ENCODE measurements around the gene KLRC1. TPM values are rescaled to one million over a fixed set of nuclear protein-coding genes. Genes with fewer than 3 reads are reported as not detected.
A peak's percentile ranks its signal among the peaks of the same experiment; 100 is the strongest.
"Not testable (repeated sequence)": the region's sequence is repeated elsewhere in the genome, so short reads cannot be mapped to it uniquely, and the experiment has no call there.

The KLRC1 gene
- total and polyA plus RNA-seq, 2 donors (not counting 3 experiments of a cell fraction or from before 2014, with no cell fraction given) = not detected

- Histone ChIP-seq H3K27ac (ENCODE audit: insufficient read depth, low read depth, low read length) (no peak overlapping the region), H3K9ac (replicated peaks; ENCODE audit: extremely low read depth, insufficient read depth, low read length) (no peak overlapping the region), H3K4me3 (replicated peaks in 1 of 3; ENCODE audit: insufficient read depth in 1 of 3, low read depth in 1 of 3, low read length in 3 of 3) (no peak overlapping the region), H3K9me1 (replicated peaks; ENCODE audit: control insufficient read depth, extremely low read depth, insufficient read depth, low read length) (no peaks in the 10 kb centered on the region), H2AFZ (ENCODE audit: low read depth, low read length) (no peak overlapping the region), H3K27me3 (ENCODE audit: control insufficient read depth in 2 of 2, insufficient read depth in 2 of 2, low read length in 2 of 2) (no peaks in the 10 kb centered on the region), H4K20me1 (replicated peaks; ENCODE audit: control insufficient read depth, extremely low read depth, insufficient read depth, low read length) (no peaks in the 10 kb centered on the region), H3K36me3 (ENCODE audit: control insufficient read depth in 2 of 2, extremely low read depth in 1 of 2, insufficient read depth in 2 of 2, low read length in 2 of 2) (no peaks in the 10 kb centered on the region), H3K9me3 (replicated peaks; ENCODE audit: control insufficient read depth, insufficient read depth, low read length) (no peaks in the 10 kb centered on the region), H3K4me1 (ENCODE audit: control insufficient read depth, extremely low read depth, insufficient read depth, low read length) (no peaks in the 10 kb centered on the region), H3K4me2 (ENCODE audit: insufficient read depth, low read length) (no peak overlapping the region), H3K79me2 (ENCODE audit: control insufficient read depth, insufficient read depth, low read length) (no peaks in the 10 kb centered on the region)
- no peak for FAIRE-seq
- ChIA-PET CTCF (no interaction called here), POLR2A (no interaction called here)
- dilution Hi-C loops (cut with MboI; ENCODE audit: extremely low pct_ligation_motif_present, low sequenced_read_pairs) = no loop called here
- intact Hi-C loops (cut with micrococcal nuclease) = no loop called here
- TF ChIP-seq POLR2AphosphoS5 (IDR thresholded peaks at IDR 0.05; ENCODE audit: insufficient read depth, low read depth, low read length) = no peak
- no peak for TF ChIP-seq MYC (IDR thresholded peaks at IDR 0.05; ENCODE audit: low read depth, low read length)
- TF ChIP-seq POLR2A (IDR thresholded peaks at IDR 0.05; ENCODE audit: low read depth, low read length) = no peak
- TF ChIP-seq EZH2 (IDR thresholded peaks at IDR 0.05; ENCODE audit: borderline replicate concordance, low read depth, low read length, severe bottlenecking) = no peak
- no peak for TF ChIP-seq FOS (IDR thresholded peaks at IDR 0.05; ENCODE audit: borderline replicate concordance, insufficient read depth, low read length)
- TF ChIP-seq JUN (IDR thresholded peaks at IDR 0.05; ENCODE audit: borderline replicate concordance, insufficient read depth, insufficient read length, low read depth) = no peak
- no peak for TF ChIP-seq MAX (IDR thresholded peaks at IDR 0.05; ENCODE audit: insufficient read depth, insufficient read length)
- no peak for TF ChIP-seq GATA2 (IDR thresholded peaks at IDR 0.05; ENCODE audit: insufficient read depth, insufficient read length, low read depth, low read length)
- no peak for TF ChIP-seq CTCF (IDR thresholded peaks at IDR 0.05; ENCODE audit: extremely low read depth in 1 of 2, insufficient read depth in 1 of 2, low read depth in 1 of 2, low read length in 2 of 2)
- no TSS peak for BruUV-seq (replicated peaks)
- no peak for DNase-seq (ENCODE audit: low read depth, low spot score)
These were observed 55.9 kb downstream of the KLRC1 start for GRCh38 chr12:10397296-10397695.

GRCh38 chr12:10396176-10396575 is 57.0 kb downstream of the KLRC1 start:
- H3K9ac ChIP-seq (replicated peaks; ENCODE audit: extremely low read depth, insufficient read depth, low read length); H4K20me1 ChIP-seq (replicated peaks; ENCODE audit: control insufficient read depth, extremely low read depth, insufficient read depth, low read length); H3K9me1 ChIP-seq (replicated peaks; ENCODE audit: control insufficient read depth, extremely low read depth, insufficient read depth, low read length); H3K27ac ChIP-seq (ENCODE audit: insufficient read depth, low read depth, low read length); H3K4me1 ChIP-seq (ENCODE audit: control insufficient read depth, extremely low read depth, insufficient read depth, low read length); dilution Hi-C loops (cut with MboI; ENCODE audit: extremely low pct_ligation_motif_present, low sequenced_read_pairs); H3K9me3 ChIP-seq (replicated peaks; ENCODE audit: control insufficient read depth, insufficient read depth, low read length); DNase-seq (ENCODE audit: low read depth, low spot score); H2AFZ ChIP-seq (ENCODE audit: low read depth, low read length); H3K27me3 ChIP-seq (ENCODE audit: control insufficient read depth in 2 of 2, insufficient read depth in 2 of 2, low read length in 2 of 2); H3K79me2 ChIP-seq (ENCODE audit: control insufficient read depth, insufficient read depth, low read length); H3K4me3 ChIP-seq (replicated peaks in 1 of 3; ENCODE audit: insufficient read depth in 1 of 3, low read depth in 1 of 3, low read length in 3 of 3); H3K36me3 ChIP-seq (ENCODE audit: control insufficient read depth in 2 of 2, extremely low read depth in 1 of 2, insufficient read depth in 2 of 2, low read length in 2 of 2); POLR2A ChIA-PET; H3K4me2 ChIP-seq (ENCODE audit: insufficient read depth, low read length); intact Hi-C loops (cut with micrococcal nuclease); BruUV-seq (replicated peaks): not testable (repeated sequence)
- peak; percentile 8 for FAIRE-seq
- CTCF ChIA-PET = interaction anchor here (0.6 kb wide), 1 partner anchor 9 kb away, joined by 3 read pairs; no protein-coding TSS in a partner anchor

Measured in endothelial cell of umbilical vein (primary cell).